MCF 10A (cell line): Measurements from ENCODE around the gene SDK2. TPM values are rescaled to one million over a fixed set of nuclear protein-coding genes. Genes with fewer than 3 reads are reported as not detected.

Experiments
- BruUV-seq: library from RNA; stranded (reverse); fragments of 400-500 nt; replicated peaks from 2 replicates; lab custom pipeline; 2021; lab: Mats Ljungman, UMichigan
- CTCF ChIA-PET: fragments of 300-600 bp; sonication (Branson Sonifier 250); formaldehyde crosslinking; extraction: SDS; loops from one replicate; lab custom pipeline; 2021; ENCODE audit warnings: antibody characterized with exemption, inconsistent platforms; lab: Yijun Ruan, JAX
- POLR2A ChIA-PET: fragments of 300-600, 350-650 bp; sonication (Branson Sonifier 250); formaldehyde crosslinking; extraction: SDS; loops from one replicate; lab custom pipeline; 2020; ENCODE audit warnings: antibody characterized with exemption, inconsistent platforms; lab: Yijun Ruan, JAX
- DNase-seq: peaks from one replicate; pipeline ENCODE4 v3.0.0-alpha.2; 2018; ENCODE audit not compliant: unreplicated experiment
- H3K27ac Mint-ChIP-seq: one replicate; pipeline ENCODE4 v1.8.0; 2022; ENCODE audit warnings: mild to moderate bottlenecking, low read depth, mixed read lengths; ENCODE audit not compliant: unreplicated experiment
- H3K27me3 Mint-ChIP-seq: one replicate; pipeline ENCODE4 v1.8.0; 2022; ENCODE audit warnings: mixed read lengths; ENCODE audit not compliant: insufficient read depth, unreplicated experiment
- H3K36me3 Mint-ChIP-seq: one replicate; pipeline ENCODE4 v1.8.0; 2022; ENCODE audit warnings: mild to moderate bottlenecking, moderate library complexity, mixed read lengths; ENCODE audit not compliant: insufficient read depth, unreplicated experiment
- H3K4me1 Mint-ChIP-seq: one replicate; pipeline ENCODE4 v1.8.0; 2022; ENCODE audit warnings: mixed read lengths; ENCODE audit not compliant: insufficient read depth, unreplicated experiment
- H3K4me3 Mint-ChIP-seq: one replicate; pipeline ENCODE4 v1.8.0; 2022; ENCODE audit warnings: mild to moderate bottlenecking, moderate library complexity, mixed read lengths; ENCODE audit not compliant: unreplicated experiment
- H3K9me3 Mint-ChIP-seq: one replicate; pipeline ENCODE4 v1.8.0; 2022; ENCODE audit warnings: mixed read lengths; ENCODE audit not compliant: unreplicated experiment
- CTCF ChIP-seq: fragments of 200-600 bp; IDR thresholded peaks from one replicate; pipeline ENCODE4 v1.8.0; 2022; ENCODE audit warnings: antibody characterized with exemption, mild to moderate bottlenecking; ENCODE audit not compliant: unreplicated experiment
- intact Hi-C: fragments of 100-400 bp; cut with micrococcal nuclease; formaldehyde crosslinking; loops from 2 replicates; pipeline ENCODE4 v1.14.1; 2022
- total RNA-seq: library from RNA; stranded (reverse); gene quantifications from 2 replicates; pipeline ENCODE4 v1.2.3, GENCODE V29; 2022

SDK2 gene
- total RNA-seq, 1 experiment from 2014 or later = not detected

- peaks cover 5% of the 10 kb centered on the region for H3K36me3 Mint-ChIP-seq
- no peak overlapping the region for H3K27ac Mint-ChIP-seq
- peaks cover 19% of the 10 kb centered on the region for H3K27me3 Mint-ChIP-seq
- CTCF ChIA-PET = interaction anchor here (0.7 kb wide), 1 partner anchor 31 kb away, joined by 3 read pairs; no protein-coding TSS in a partner anchor
- DNase-seq = no peak
- intact Hi-C loops = no loop called here
- H3K4me3 Mint-ChIP-seq = no peak overlapping the region
- no TSS peak for BruUV-seq
- POLR2A ChIA-PET = no interaction called here
- H3K9me3 Mint-ChIP-seq = no peaks in the 10 kb centered on the region
- TF ChIP-seq CTCF = no peak
- no peaks in the 10 kb centered on the region for H3K4me1 Mint-ChIP-seq
These were observed 242.3 kb downstream of the SDK2 start for GRCh38 chr17:73401911-73402310.

- TF ChIP-seq CTCF = no peak
- CTCF ChIA-PET = interaction anchor here (0.6 to 0.7 kb wide), 2 partner anchors 30 to 195 kb away, joined by 3 read pairs; no protein-coding TSS in a partner anchor
- intact Hi-C loops = no loop called here
- no peak for DNase-seq
- Mint-ChIP-seq H3K4me3 (no peak overlapping the region), H3K27me3 (peaks cover 28% of the 10 kb centered on the region), H3K4me1 (no peaks in the 10 kb centered on the region), H3K36me3 (peaks cover 5% of the 10 kb centered on the region), H3K27ac (no peak overlapping the region), H3K9me3 (no peaks in the 10 kb centered on the region)
- no TSS peak for BruUV-seq
- POLR2A ChIA-PET = no interaction called here
These were observed 243.2 kb downstream of the SDK2 start for GRCh38 chr17:73400915-73401545.

GRCh38 chr17:73399056-73399455 is 245.2 kb downstream of the SDK2 start:
- BruUV-seq = no TSS peak
- H3K4me1 Mint-ChIP-seq = no peaks in the 10 kb centered on the region
- H3K36me3 Mint-ChIP-seq = no peaks in the 10 kb centered on the region

More at GRCh38 chr17:73399056-73399455, 245.2 kb downstream of the SDK2 start:
- TF ChIP-seq CTCF = no peak
- H3K4me3 Mint-ChIP-seq = no peak overlapping the region
- H3K27me3 Mint-ChIP-seq = peaks cover 34% of the 10 kb centered on the region
- H3K9me3 Mint-ChIP-seq = no peaks in the 10 kb centered on the region
- H3K27ac Mint-ChIP-seq = no peak overlapping the region
- intact Hi-C loops = no loop called here
- ChIA-PET POLR2A (interaction anchor here (1.0 kb wide), 1 partner anchor 390 kb away, joined by 3 read pairs; no protein-coding TSS in a partner anchor), CTCF (no interaction called here)
- DNase-seq = no peak
